NCI-H1694 treated with DMSO at 0.1 percent for 48 hours (cell line): ENCODE results near the gene TBC1D2.

Experiments used
- DNase-seq: peaks from one replicate; lab custom pipeline; 2025; lab: John Stamatoyannopoulos, UW

TBC1D2 gene

DNA sequence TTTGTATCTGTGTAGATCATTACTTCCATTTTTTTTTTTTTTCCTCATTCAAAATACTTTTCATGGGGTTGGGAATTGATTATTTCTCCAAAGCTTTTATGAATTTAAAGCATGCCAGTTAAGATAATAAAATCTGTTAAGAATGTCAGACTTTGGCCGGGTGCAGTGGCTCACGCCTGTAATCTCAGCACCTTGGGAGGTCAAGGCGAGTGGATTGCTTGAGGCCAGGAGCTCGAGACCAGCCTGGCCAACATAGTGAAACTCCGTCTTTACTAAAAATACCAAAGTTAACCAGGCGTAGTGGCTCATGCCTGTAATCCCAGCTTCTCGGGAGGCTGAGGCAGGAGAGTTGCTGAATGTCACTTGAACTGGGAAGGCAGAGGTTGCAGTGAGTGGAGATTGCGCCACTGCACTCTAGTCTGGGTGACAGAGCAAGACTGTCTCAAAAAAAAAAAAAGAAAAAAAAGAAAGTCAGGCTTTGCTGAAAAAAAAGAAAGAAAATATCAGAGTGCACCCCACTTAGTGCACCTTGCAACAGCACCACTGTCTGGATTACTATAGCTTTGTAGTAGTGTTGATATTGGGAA is 18.5 kb downstream of the TBC1D2 start:
- DNase-seq, result no peak

GRCh38 chr9:98235126-98235525 is 20.3 kb downstream of the TBC1D2 start:
- DNase-seq, result no peak

DNA sequence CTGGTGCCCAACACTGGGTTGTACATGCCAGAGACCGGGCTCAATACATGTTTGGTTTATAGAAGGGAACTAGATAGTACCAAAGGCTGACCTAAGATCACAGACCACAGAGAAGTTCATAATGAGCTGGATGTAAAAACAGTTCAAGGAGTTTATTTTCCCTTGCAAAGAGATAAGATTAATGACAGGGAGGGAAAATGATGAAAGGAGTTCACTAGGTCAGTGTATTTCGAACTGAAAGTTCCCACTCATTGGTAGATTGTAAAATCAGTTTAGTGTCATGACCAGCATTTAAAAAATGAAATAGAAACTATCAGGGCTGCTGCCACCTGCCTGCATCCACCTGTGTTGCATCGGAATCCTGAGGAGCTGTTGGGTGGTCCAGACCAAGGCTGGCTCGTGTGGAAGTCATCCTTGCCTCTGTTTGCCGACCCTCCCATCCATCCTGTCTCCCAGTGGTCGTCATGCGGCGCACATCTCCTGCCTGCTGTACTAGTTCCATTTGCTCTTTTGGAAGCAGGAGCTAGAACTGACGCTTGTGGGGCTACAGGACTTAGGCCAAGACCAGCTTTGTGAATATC is 21.1 kb downstream of the TBC1D2 start:
- no peak for DNase-seq

DNA sequence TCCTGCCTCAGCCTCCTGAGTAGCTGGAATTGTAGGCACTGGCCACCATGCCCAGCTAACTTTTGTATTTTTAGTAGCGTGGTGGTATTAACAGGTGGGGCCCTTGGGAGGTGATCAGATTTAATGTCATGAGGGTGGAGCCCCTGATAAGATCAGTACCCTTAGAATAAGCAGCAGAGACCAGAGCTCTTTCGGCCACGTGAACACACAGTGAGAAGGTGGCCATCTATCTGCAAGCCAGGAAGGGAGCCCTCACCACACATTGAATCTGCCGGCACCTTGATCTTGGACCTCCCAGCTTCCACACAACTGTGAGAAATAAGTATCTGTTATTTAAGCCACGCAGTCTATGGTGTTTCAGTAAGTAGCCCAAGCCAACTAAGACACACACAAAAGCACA is 22.5 kb downstream of the TBC1D2 start:
- DNase-seq, result no peak

DNA sequence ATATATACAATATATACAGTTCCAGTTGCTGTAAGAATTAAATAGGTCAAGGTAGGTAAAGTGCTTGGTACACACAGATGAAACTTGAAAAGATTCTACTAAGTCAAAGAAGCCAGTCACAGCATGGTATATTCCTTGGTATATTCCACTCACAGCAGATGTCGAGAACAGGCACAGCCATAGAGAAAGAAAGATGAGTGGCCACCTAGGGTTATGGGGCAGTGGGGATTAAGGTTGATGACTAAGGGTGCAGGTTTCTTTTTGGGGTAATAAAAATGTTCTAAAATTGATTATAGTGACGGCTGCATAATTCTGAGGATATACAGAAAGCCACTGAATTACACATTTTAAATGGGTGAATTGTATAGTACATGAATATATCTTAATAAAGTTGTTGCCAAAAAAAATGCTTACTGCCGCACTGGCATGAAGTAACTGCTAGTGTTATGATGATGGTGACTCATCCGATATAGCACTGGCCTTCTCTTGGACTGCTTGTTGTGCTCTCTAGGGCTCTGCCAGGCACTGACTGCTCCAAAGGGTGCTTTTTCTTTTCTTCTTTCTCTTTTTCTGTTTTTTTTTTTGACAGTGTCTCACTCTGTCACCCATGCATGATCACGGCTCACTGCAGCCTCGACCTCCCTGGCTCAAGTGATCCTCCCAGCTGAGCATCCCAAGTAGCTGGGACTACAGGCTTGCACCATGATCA is 23.5 kb downstream of the TBC1D2 start:
- no peak for DNase-seq

GRCh38 chr9:98230789-98231188 is 24.7 kb downstream of the TBC1D2 start:
- no peak for DNase-seq

DNA sequence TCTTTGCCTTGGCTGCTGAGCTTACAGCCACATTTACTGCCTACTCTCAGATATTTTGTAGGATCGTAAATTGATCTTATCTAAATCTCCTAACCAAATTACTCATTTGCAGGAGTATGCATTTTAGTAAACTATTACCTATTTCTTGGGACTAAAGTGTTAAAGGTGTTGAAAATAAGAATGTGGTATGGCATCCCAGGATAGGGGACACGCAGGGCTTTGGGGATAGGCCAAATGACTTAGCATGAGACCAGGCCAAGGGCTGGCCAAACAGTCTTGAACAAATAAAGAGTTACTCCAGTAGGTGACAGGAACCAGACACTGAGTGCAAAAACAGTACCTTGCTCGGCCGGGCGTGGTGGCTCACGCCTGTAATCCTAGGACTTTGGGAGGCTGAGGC is 25.1 kb downstream of the TBC1D2 start:
- no peak for DNase-seq

- no peak for DNase-seq
These were observed 25.8 kb downstream of the TBC1D2 start for GRCh38 chr9:98229620-98230019.

GRCh38 chr9:98229090-98229395 is 26.4 kb downstream of the TBC1D2 start:
- no peak for DNase-seq

DNA sequence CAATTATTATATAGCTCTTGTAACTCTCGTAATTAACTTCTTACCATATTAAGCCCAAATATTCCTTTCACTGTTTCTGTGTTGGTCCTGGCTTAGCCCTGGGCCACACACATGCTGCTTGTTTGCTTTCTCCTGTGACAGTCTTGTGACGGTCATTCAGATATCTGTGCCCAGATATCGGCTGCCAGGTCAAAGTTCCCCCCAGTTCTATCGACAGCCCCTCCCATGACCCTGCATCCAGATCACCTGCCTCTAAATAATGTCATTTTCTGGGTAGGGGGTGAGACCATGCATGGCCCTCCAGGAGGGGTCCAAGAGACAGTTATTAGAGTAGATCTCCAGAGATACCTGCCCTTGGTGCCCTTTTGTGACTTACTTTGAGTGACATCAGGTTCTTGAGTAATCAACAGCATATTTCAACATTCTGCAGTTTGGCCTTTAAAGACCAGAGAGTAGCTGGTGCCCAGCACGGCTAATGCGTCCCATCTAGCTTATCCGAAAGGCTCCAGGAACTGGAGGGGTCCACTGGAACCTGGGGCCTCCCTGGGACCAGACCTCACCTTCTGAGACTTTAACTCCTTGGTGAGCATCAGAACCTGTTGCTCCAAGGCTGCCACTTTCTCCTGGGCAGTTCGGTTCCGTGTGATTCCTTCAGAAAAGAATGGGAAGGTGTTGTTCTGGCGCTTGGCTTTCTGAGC is 26.9 kb downstream of the TBC1D2 start:
- DNase-seq, result no peak

GRCh38 chr9:98227883-98228282 is 27.6 kb downstream of the TBC1D2 start:
- no peak for DNase-seq

GRCh38 chr9:98226957-98227356 is 28.5 kb downstream of the TBC1D2 start:
- peak; percentile 56 for DNase-seq

GRCh38 chr9:98226516-98226915 is 28.9 kb downstream of the TBC1D2 start:
- no peak for DNase-seq

DNA sequence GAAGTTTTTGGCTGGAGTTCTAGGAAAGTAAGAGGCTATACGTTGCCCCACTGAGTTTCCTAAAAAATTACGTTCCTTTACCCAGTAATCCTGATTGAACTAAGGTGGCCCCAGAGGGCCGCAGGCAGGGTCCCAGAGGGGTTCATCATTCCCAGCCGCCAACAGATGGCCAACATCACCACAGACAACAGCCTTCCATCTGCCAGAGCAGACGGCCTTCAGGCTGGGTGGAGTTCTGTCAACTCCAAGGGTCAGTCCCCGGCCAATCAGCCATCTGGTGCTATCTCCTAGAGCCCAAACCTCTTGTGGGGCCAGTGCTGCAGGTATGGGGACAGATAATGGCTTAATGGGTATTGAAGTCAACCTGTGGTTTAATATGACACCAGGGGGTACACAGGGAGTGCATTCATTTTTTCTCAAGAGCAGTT is 30.4 kb downstream of the TBC1D2 start:
- DNase-seq, result peak; percentile 10

DNA sequence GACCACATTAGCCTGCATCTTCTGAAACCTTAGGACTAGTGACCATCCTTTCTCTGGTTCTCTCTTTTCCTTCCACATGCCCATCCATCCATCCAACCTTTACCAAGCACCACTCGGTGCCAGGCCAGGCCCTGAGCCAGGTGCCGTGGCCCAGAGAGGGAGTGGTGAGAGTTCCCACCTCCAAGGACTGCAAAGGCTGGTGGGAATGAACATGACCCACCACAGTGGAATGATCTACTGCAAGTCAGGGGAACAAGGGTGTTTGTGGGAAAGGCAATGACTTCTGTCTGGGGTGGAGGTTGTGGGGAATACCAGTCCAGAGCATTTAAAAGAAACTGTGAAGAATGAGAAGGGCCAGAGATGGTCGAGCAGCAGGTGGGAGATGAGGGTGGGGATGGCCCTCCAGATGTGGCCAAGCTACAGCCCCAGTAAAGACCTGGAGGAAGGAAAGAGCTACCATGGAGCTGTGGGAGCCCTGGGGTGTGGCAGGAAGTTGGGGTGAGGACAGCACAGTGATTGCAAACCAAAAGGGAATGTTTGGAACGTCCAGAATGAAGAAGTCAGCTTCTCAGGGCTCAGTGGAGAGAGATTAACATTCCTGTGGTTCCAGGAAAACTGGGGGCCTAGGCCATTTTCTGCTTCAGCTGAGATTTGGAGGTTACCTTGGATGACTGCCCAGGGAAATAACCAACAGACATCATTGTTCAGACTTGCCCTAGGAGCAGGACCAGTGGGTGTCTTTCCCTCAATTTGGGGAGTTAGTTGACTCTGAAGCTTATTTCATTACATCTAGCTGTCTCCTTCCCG is 32.4 kb downstream of the TBC1D2 start:
- no peak for DNase-seq

GRCh38 chr9:98220911-98221310 is 34.5 kb downstream of the TBC1D2 start:
- no peak for DNase-seq

- DNase-seq, result no peak
These were observed 35.6 kb downstream of the TBC1D2 start for GRCh38 chr9:98219794-98220370.

- DNase-seq, result no peak
These were observed 36.1 kb downstream of the TBC1D2 start for GRCh38 chr9:98219364-98219716.

DNA sequence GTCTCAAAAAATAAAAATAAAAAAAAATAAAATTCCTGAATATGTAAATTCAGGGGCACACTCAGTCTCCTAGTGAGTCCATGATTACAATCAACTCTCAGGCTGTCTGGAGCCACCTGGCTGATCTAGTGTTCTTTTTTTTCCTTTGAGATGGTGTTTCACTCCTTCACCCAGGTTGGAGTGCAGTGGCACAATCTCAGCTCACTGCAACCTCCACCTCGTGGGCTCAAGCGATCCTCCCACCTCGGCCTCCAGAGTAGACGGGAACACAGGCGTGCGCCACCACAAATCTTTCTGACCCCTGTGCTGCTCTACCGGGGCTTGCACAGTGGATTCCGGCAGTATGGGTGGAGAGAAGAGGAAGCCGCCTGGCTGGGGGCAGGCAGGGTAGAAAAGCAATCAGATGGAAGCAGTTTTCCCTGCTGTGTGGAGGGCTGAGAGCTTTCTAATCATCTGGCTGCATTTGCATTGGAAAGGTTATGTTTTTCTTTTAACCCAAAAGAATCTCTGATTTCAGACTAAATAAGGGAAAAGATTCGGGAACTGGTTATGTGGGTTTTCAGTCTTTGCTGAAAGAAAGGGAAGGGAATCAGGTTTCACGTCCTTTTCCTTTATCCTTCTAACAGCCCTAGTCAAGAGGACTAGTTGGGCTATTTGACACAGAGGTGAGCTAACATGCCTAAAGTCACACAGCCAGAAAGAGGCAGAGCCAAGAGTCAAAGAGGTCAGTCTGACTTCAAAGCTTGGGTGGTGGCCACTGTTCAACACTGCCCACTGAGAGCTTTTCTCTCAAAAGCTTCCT is 36.7 kb downstream of the TBC1D2 start:
- no peak for DNase-seq

DNA sequence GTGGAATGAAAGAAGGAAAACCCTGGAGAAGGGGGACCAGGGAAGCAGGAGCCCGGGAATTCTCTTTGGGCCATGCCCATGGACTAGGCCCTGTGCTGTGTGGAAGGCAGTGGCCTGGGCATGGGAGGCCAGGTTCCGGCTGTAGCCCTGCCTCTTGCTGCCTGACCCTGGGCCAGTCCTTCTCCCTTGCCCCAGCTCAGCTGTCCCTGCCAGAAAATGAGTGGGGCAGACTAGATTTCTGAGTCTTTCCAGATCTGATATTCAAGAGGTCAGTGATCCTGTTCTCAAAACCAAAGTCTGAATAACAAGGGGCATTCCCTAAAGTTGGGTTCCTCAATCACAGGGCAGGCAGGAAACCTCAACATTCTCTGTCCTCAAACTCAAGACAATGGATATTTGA is 38.2 kb downstream of the TBC1D2 start:
- DNase-seq, result no peak

- DNase-seq, result no peak
These were observed 39.1 kb downstream of the TBC1D2 start for GRCh38 chr9:98216391-98216790.
